K562 (cell line): ENCODE data around the gene CASKIN1. TPM values are rescaled to one million over a fixed set of nuclear protein-coding genes. Genes with fewer than 3 reads are reported as not detected.
A peak's percentile ranks its signal among the peaks of the same experiment; 100 is the strongest.

ENCODE experiments used
- FOXM1 ChIP-seq, 2 experiments: fragments of 450-650 bp in 1 of 2; sonication (generic) in 1 of 2; formaldehyde crosslinking in 1 of 2; IDR thresholded peaks; 2 replicates each; pipeline versions ENCODE4 v1.6.1 to v1.9.0; 2017 to 2022; ENCODE audit warnings: low read depth in 2 of 2, mild to moderate bottlenecking in 2 of 2, missing genetic modification reagents in 1 of 2, moderate library complexity in 1 of 2
- HNRNPLL ChIP-seq: fragments of 200-400 bp; formaldehyde crosslinking; IDR thresholded peaks from 2 replicates; pipeline ENCODE4 v1.6.1; 2017; ENCODE audit warnings: low read length, low read depth, mild to moderate bottlenecking; ENCODE audit not compliant: poor library complexity, severe bottlenecking
- JUNB ChIP-seq: fragments of 450-650 bp; formaldehyde crosslinking; conservative IDR thresholded peaks from 2 replicates; pipeline ENCODE4 v1.4.0; 2020; ENCODE audit warnings: mild to moderate bottlenecking
- KDM2B ChIP-seq: fragments of 250-450 bp; sonication (Bioruptor Pico); IDR thresholded peaks from 2 replicates; pipeline ENCODE4 v1.8.0; 2021; ENCODE audit warnings: mild to moderate bottlenecking, moderate library complexity
- LEF1 ChIP-seq: fragments of 450-650 bp; IDR thresholded peaks from 2 replicates; pipeline ENCODE4 v1.6.1; 2016; ENCODE audit warnings: mild to moderate bottlenecking
- MCM7 ChIP-seq, 2 experiments: fragments of 450-650 bp; IDR thresholded peaks; 2 replicates each; pipeline ENCODE4 v1.6.1; 2016 to 2018
- NR2C2 ChIP-seq, 2 experiments: fragments of 200-800 bp in 1 of 2; sonication (Bioruptor generic) in 1 of 2; sonication (generic) in 1 of 2; formaldehyde crosslinking in 1 of 2; IDR thresholded peaks; 2 replicates each; pipeline versions ENCODE4 v1.6.1 to v1.8.0; 2016 to 2022; ENCODE audit warnings: mild to moderate bottlenecking in 1 of 2, missing compliant biosample characterization in 1 of 2, missing genetic modification characterization in 1 of 2, missing genetic modification reagents in 1 of 2
- RCOR1 ChIP-seq, 2 experiments: IDR thresholded peaks; 2 replicates each; pipeline ENCODE4 v1.6.1; 2012; ENCODE audit warnings: low read depth in 2 of 2, low read length in 2 of 2, borderline replicate concordance in 1 of 2, improper control_type of control experiment in 1 of 2
- SRSF9 ChIP-seq: fragments of 200-400 bp; formaldehyde crosslinking; IDR thresholded peaks from 2 replicates; pipeline ENCODE4 v1.6.1; 2017; ENCODE audit warnings: low read depth, low read length, borderline replicate concordance
- STAT5A ChIP-seq: IDR thresholded peaks from 2 replicates; pipeline ENCODE4 v1.6.1; 2012; ENCODE audit warnings: low read length, inconsistent platforms, borderline replicate concordance
- TAL1 ChIP-seq: fragments of 450-650 bp; IDR thresholded peaks from 2 replicates; pipeline ENCODE4 v1.6.1; 2016; ENCODE audit warnings: mild to moderate bottlenecking
- ZBTB2 ChIP-seq: fragments of 450-650 bp; IDR thresholded peaks from 2 replicates; pipeline ENCODE4 v1.6.1; 2016; ENCODE audit warnings: antibody characterized with exemption
- ZFP1 ChIP-seq: fragments of 450-650 bp; formaldehyde crosslinking; IDR thresholded peaks from 2 replicates; pipeline ENCODE4 v1.4.0; 2020; ENCODE audit warnings: mild to moderate bottlenecking, mixed read lengths
- ZNF12 ChIP-seq: sonication (generic); formaldehyde crosslinking; IDR thresholded peaks from 2 replicates; pipeline ENCODE4 v1.4.0; 2020; ENCODE audit warnings: mild to moderate bottlenecking, missing genetic modification reagents
- ZNF124 ChIP-seq: sonication (generic); formaldehyde crosslinking; IDR thresholded peaks from 2 replicates; pipeline ENCODE4 v1.8.1; 2022; ENCODE audit warnings: missing genetic modification reagents
- ZNF134 ChIP-seq: fragments of 250-450 bp; sonication (Bioruptor Pico); conservative IDR thresholded peaks from 2 replicates; pipeline ENCODE4 v1.4.0; 2020
- polyA plus RNA-seq, 8 experiments: library from polyadenylated mRNA; depleted of rRNA in 4 of 8; stranded (reverse) in 5 of 8; unstranded in 3 of 8; fragments of >200 nt; fragmentation: Nextera tagmentation in 2 of 8; fragmentation: Illumina TruSeq in 1 of 8; extraction: Ambion mirVana in 2 of 8; extraction: Trizol in 1 of 8; gene quantifications; 2 replicates each; pipeline versions ENCODE4 v1.2.1 to v1.2.3, GENCODE V29; 2011 to 2014; ENCODE audit warnings: inconsistent platforms in 1 of 8, missing spikeins in 1 of 8
- total RNA-seq, 7 experiments: library from RNA; depleted of rRNA in 6 of 7; stranded (reverse); fragments of >200 nt in 6 of 7; fragmentation: Illumina TruSeq in 2 of 7; extraction: Trizol in 2 of 7; gene quantifications; 2 replicates each; pipeline versions ENCODE4 v1.2.1 to v1.2.3, GENCODE V29; 2011 to 2021; ENCODE audit warnings: low replicate concordance in 1 of 7
- TF ChIP-seq, protein P1 (sequence below): fragments of 450-650 bp; IDR thresholded peaks from 2 replicates; pipeline ENCODE4 v1.6.1; 2016; ENCODE audit warnings: mild to moderate bottlenecking, moderate library complexity

CASKIN1 gene
- total and polyA plus RNA-seq, 9 of the 15 experiments (the other 6 are each of a cell fraction or from before 2014, with no cell fraction given): 0.15 to 4.5 (median 1.5) TPM; not detected in 2

DNA sequence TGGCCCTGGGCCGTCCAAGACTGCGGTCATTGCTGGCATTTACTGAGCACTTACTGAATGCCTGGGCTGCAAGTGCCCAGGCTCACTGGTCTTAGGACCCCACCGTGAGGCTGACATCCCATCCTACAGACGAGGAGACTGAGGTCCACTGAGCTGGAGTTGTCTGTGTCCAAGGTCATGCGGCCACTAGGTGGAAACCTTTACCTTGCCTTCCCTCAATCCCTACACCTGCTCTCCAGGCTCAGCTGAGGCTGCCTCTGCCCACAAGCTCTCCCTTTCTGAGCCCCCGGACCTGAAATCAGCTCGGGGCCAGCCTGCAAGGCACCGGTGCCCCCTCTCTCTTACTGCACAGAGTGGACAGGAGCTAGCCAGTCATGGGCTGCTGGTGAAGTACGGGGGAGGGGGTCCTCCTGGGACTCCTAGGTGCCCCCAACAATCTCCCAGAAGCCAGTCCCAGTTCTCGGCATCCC lies 1.5 kb downstream of the CASKIN1 start (continued):
- TF ChIP-seq, protein P1, sequence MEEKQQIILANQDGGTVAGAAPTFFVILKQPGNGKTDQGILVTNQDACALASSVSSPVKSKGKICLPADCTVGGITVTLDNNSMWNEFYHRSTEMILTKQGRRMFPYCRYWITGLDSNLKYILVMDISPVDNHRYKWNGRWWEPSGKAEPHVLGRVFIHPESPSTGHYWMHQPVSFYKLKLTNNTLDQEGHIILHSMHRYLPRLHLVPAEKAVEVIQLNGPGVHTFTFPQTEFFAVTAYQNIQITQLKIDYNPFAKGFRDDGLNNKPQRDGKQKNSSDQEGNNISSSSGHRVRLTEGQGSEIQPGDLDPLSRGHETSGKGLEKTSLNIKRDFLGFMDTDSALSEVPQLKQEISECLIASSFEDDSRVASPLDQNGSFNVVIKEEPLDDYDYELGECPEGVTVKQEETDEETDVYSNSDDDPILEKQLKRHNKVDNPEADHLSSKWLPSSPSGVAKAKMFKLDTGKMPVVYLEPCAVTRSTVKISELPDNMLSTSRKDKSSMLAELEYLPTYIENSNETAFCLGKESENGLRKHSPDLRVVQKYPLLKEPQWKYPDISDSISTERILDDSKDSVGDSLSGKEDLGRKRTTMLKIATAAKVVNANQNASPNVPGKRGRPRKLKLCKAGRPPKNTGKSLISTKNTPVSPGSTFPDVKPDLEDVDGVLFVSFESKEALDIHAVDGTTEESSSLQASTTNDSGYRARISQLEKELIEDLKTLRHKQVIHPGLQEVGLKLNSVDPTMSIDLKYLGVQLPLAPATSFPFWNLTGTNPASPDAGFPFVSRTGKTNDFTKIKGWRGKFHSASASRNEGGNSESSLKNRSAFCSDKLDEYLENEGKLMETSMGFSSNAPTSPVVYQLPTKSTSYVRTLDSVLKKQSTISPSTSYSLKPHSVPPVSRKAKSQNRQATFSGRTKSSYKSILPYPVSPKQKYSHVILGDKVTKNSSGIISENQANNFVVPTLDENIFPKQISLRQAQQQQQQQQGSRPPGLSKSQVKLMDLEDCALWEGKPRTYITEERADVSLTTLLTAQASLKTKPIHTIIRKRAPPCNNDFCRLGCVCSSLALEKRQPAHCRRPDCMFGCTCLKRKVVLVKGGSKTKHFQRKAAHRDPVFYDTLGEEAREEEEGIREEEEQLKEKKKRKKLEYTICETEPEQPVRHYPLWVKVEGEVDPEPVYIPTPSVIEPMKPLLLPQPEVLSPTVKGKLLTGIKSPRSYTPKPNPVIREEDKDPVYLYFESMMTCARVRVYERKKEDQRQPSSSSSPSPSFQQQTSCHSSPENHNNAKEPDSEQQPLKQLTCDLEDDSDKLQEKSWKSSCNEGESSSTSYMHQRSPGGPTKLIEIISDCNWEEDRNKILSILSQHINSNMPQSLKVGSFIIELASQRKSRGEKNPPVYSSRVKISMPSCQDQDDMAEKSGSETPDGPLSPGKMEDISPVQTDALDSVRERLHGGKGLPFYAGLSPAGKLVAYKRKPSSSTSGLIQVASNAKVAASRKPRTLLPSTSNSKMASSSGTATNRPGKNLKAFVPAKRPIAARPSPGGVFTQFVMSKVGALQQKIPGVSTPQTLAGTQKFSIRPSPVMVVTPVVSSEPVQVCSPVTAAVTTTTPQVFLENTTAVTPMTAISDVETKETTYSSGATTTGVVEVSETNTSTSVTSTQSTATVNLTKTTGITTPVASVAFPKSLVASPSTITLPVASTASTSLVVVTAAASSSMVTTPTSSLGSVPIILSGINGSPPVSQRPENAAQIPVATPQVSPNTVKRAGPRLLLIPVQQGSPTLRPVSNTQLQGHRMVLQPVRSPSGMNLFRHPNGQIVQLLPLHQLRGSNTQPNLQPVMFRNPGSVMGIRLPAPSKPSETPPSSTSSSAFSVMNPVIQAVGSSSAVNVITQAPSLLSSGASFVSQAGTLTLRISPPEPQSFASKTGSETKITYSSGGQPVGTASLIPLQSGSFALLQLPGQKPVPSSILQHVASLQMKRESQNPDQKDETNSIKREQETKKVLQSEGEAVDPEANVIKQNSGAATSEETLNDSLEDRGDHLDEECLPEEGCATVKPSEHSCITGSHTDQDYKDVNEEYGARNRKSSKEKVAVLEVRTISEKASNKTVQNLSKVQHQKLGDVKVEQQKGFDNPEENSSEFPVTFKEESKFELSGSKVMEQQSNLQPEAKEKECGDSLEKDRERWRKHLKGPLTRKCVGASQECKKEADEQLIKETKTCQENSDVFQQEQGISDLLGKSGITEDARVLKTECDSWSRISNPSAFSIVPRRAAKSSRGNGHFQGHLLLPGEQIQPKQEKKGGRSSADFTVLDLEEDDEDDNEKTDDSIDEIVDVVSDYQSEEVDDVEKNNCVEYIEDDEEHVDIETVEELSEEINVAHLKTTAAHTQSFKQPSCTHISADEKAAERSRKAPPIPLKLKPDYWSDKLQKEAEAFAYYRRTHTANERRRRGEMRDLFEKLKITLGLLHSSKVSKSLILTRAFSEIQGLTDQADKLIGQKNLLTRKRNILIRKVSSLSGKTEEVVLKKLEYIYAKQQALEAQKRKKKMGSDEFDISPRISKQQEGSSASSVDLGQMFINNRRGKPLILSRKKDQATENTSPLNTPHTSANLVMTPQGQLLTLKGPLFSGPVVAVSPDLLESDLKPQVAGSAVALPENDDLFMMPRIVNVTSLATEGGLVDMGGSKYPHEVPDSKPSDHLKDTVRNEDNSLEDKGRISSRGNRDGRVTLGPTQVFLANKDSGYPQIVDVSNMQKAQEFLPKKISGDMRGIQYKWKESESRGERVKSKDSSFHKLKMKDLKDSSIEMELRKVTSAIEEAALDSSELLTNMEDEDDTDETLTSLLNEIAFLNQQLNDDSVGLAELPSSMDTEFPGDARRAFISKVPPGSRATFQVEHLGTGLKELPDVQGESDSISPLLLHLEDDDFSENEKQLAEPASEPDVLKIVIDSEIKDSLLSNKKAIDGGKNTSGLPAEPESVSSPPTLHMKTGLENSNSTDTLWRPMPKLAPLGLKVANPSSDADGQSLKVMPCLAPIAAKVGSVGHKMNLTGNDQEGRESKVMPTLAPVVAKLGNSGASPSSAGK: no peak
- TF ChIP-seq LEF1 (no peak), ZBTB2 (no peak), RCOR1 (IDR thresholded peaks at IDR 0.05; ENCODE audit: borderline replicate concordance in 1 of 2, low read depth in 2 of 2, low read length in 2 of 2) (peak in 1 of 2 experiments; percentile 87; a peak in 2 of 4 replicates), KDM2B (no peak), ZNF12 (CRISPR knock-in tag) (0 out of 2 replicates have a peak, but pooled peaks have one; percentile 57), SRSF9 (no peak), ZFP1 (CRISPR knock-in tag) (no peak), FOXM1 (IDR thresholded peaks at IDR 0.05; ENCODE audit: low read depth) (no peak), FOXM1 (CRISPR knock-in tag; IDR thresholded peaks at IDR 0.05; ENCODE audit: low read depth) (no peak), HNRNPLL (no peak), MCM7 (IDR thresholded peaks at IDR 0.05) (no peak), STAT5A (no peak), JUNB (CRISPR knock-in tag) (no peak), TAL1 (no peak), ZNF134 (CRISPR knock-in tag) (no peak), ZNF124 (CRISPR knock-in tag) (no peak), NR2C2 (CRISPR knock-in tag; IDR thresholded peaks at IDR 0.05) (no peak), NR2C2 (tag; IDR thresholded peaks at IDR 0.05) (no peak)
